GM18517 (cell line): ENCODE measurements around the gene MAPK12.

Source experiments
- ATAC-seq: cut with Tn5 transposase; IDR thresholded peaks from one replicate; pipeline ENCODE4 v1.9.1; 2021; ENCODE audit warnings: mild to moderate bottlenecking, moderate library complexity; ENCODE audit not compliant: unreplicated experiment

The MAPK12 gene

GRCh38 chr22:50253046-50253915 lies 8.2 kb downstream of the MAPK12 start:
- ATAC-seq = no peak

- no peak for ATAC-seq
Observed at GRCh38 chr22:50252082-50253045, 9.1 kb downstream of the MAPK12 start.

- ATAC-seq = no peak
Observed at GRCh38 chr22:50251477-50252081, 9.9 kb downstream of the MAPK12 start.

GRCh38 chr22:50250555-50251476 lies 10.7 kb downstream of the MAPK12 start, which contains the start of gene HDAC10:
HDAC10 (minus strand) TSS chr22:50251265; CDS start chr22:50251032, 233 bp downstream.
- ATAC-seq = peak; percentile 43

DNA sequence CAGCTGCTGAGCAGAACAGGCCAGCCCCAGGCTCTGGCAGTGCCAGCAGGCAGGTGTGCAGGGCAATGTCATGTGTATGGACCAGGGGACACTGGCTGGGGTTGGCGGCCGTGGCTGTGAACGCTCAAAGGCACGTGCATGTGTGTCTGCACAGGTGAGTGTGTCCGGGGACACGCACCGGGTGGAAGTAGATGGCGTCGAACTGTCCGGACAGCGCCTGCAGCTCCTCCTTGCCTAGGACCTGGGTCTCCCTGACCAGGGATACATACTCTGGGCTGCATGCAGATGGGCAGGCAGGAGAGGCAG lies 11.3 kb downstream of the MAPK12 start:
- ATAC-seq = no peak

DNA sequence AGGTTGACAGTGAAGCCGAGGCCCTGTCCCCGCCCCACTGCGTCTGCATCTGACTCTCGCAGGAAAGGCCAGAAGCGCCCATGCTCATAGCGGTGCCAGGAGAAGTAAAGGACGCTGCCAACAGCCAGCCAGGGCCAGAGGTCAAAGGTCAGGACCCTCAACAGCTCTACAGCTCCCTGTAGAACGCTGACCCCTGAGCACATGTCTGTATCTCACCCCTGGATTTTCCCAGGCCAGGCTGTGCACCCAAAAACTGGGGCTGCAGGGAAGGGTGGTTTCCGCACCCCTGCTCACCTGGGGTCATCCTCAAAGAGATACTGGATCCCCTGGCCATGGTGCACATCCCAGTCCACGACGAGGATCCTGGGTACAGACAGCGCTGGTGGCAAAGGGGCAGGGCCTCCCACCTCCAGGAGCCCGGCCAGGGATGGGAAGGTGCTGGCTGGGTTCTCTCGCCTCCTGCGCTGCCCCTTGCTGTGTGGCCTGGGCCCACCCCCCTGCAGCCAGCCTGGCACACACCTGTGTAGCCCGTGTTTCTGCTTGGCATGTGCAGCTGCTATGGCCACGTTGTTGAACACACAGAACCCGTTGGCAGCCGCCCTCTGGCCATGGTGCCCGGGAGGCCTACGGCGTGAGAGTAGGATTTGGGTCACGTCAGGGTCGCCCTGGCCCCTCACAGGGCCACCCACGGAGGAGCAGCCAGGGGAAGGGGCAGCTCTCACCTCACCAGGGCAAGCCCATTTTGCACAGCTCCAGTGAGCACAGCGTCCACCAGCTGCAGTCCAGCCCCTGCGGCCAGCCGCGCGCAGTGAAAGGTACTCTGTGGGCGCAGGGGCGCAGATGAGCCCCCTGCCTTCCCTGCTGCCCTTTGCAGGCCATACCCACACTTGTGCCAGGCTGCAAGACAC lies 11.9 kb downstream of the MAPK12 start:
- ATAC-seq = no peak

DNA sequence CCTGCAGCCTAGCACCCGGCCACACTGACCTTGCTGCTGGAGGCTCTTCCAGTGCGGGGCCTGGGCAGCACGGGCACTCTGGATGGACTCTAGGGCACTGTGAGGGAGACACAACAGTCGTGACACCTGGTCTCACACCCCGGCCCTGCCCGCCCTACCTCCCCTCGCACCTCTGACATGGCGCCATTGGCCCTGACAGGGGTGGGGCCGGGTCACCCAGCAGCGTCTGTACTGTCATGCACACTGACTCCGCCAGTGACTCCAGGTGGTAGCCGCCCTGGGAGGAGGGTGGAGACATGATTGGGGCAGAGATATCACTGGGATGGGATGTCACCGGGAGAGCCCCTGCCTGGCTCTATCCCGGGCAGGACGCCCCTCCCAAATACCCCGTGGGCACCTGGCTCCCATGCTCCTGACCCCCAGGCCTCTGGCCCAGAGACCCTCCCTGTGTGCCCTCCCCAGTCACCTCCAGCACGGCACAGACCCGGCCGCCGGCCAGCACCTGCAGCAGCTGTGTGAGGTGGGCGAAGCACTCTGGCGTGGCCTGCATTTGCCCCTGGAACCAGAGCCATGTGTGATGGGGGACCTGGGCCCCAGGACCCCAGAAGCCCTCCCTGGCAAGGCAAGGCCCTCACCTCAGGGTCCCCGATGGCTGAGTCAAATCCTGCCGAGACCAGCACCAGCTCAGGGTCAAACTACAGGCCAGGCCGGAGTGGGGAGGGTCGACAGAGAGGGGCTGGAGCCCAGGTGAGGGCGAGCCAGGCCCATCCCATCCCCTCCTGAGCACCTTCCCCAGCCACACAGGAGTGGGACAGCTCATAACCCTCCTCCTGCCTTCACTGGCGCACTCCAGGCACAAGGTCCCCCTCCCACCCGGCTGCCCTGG lies 13.0 kb downstream of the MAPK12 start:
- ATAC-seq = no peak

- ATAC-seq = no peak
Observed at GRCh38 chr22:50247748-50248147, 13.7 kb downstream of the MAPK12 start.

GRCh38 chr22:50246242-50247175 lies 15.0 kb downstream of the MAPK12 start:
- ATAC-seq = no peak

DNA sequence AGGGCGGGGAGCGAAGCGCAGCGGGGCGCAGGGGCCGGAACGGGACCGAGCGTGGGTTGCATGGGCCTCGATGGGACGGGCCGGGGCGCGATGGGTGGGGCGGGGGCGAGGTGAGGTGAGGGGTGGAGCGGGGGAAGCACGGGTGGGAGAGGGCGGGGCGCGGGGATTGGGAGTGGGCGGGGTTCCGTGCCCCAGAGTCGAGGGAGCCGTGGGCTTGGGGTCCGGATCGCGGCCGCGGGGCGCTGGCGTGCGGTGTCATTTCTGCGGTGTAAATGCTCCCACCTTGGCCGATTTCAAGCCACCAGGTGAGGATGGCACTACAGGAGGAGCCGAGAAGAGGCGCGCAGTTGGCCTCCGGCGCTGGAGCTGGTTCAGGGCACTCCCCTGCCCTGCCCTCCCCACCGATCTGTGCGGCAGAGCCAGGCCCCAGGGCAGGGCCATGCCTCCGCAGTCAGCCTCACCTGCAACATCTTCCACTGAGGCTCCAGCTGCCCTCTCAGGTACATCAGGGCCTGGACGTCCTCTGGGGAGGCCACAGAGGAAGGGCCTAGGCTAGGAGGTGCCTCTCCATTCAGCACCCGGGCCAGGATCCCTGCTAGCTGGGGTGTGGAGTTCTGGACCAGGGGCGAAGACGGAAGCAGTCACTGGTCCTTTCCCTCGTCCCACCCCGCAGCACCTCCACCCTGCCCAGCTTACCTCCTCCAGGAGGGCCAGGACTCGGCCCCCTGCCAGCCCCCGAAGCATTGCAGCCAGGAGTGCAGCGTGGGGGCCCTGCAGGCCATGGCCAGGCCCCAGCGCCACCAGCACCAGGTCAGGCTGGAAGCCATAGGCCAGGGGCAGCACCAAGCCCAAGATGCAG lies 16.0 kb downstream of the MAPK12 start:
- no peak for ATAC-seq

DNA sequence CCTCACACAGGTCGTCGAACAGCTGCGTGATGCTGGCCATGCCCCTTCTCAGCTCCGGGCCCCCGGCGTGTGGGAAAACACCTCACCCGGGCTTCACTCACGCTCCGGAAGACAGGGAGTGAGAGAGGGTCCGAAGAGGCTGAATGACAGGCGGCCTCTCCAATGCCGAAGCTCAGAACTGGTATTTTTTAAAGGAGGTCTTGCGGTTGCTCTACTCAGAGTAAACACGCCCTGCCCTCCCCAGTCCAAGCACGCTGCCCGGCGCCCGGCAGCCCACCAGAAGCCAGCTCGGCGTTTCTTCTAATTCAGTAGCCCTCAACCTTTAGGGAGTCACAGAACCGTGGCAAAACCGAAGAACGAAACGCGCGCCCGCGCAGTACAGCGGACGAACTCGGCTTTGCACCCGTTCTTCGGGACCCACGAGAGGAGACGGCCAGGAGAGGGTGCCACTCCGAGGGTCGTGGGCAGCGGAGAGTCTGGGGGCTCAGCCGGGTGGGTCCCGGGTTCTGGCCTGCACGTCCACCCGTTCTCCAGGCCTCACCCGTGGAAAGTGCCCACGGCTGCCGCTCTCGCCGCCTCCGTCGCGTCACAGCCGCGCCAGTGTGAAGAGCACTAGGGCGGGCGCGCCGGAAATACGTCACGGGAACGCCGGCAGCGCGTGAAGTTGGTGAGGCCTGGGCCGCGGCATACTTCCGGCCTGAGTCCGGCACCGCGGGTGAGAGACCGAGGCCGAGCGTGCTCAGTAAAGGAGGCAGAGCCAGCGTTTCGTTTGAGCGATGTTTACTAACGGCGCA lies 16.9 kb downstream of the MAPK12 start, which contains the start of gene TUBGCP6:
Gene TUBGCP6 (minus strand): TSS at position 604 of the 794 bp plus-strand sequence. CDS start 564 bp downstream, at position 40.
- peak; percentile 63 for ATAC-seq

- no peak for ATAC-seq
Observed at GRCh38 chr22:50243685-50244419, 17.6 kb downstream of the MAPK12 start.

- ATAC-seq = no peak
Observed at GRCh38 chr22:50242406-50242949, 19.0 kb downstream of the MAPK12 start.

DNA sequence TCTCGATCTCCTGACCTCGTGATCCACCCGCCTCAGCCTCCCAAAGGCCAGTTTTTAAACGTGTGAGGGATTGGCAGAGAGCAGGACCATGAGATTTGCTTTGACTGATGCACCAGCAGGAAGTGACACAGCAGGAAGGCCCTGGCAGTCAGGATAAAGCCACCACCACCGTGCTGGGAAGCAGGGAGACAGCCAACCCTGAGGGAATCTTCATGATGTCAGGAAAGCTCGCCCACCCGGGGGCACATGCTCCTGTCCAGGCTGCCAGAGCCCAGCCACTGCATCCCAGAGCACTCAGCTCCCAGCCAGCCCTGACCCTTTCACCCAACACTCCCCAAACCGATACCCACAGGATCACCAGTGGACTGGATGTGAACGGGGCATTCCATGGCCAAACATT lies 22.7 kb downstream of the MAPK12 start:
- no peak for ATAC-seq
